ENCODE measurements around the gene ERC1.
"Not testable (repeated sequence)": the region's sequence is repeated elsewhere in the genome, so short reads cannot be mapped to it uniquely, and the experiment has no call there.

Gene ERC1

GRCh38 chr12:1297639-1298175, 306.7 kb downstream of the ERC1 start:
- DNase-seq, result no peak

- no peak for DNase-seq
Measured at GRCh38 chr12:1300460-1300859, 309.4 kb downstream of the ERC1 start.

- DNase-seq, result no peak
Measured at GRCh38 chr12:1302201-1302870, 311.3 kb downstream of the ERC1 start.

- DNase-seq, result no peak
Measured at GRCh38 chr12:1305063-1305434, 314.0 kb downstream of the ERC1 start.

GRCh38 chr12:1305791-1306500, 314.9 kb downstream of the ERC1 start:
- no peak for DNase-seq

- DNase-seq, result no peak
Measured at GRCh38 chr12:1306817-1307216, 315.8 kb downstream of the ERC1 start.

- no peak for DNase-seq
Measured at GRCh38 chr12:1307796-1308195, 316.8 kb downstream of the ERC1 start.

GRCh38 chr12:1309613-1310012, 318.6 kb downstream of the ERC1 start:
- DNase-seq, result no peak

GRCh38 chr12:1310653-1311052, 319.6 kb downstream of the ERC1 start:
- DNase-seq, result no peak

GRCh38 chr12:1311145-1311544, 320.1 kb downstream of the ERC1 start:
- DNase-seq, result no peak

- no peak for DNase-seq
Measured at GRCh38 chr12:1313906-1314305, 322.9 kb downstream of the ERC1 start.

GRCh38 chr12:1314523-1314922, 323.5 kb downstream of the ERC1 start:
- DNase-seq, result no peak

- DNase-seq, result not testable (repeated sequence)
Measured at GRCh38 chr12:1316991-1317390, 326.0 kb downstream of the ERC1 start.

GRCh38 chr12:1318327-1319031, 327.5 kb downstream of the ERC1 start:
- no peak for DNase-seq

- no peak for DNase-seq
Measured at GRCh38 chr12:1319212-1319611, 328.2 kb downstream of the ERC1 start.

GRCh38 chr12:1320021-1320420, 329.0 kb downstream of the ERC1 start:
- no peak for DNase-seq

- DNase-seq, result no peak
Measured at GRCh38 chr12:1322821-1323220, 331.8 kb downstream of the ERC1 start.

- DNase-seq, result no peak
Measured at GRCh38 chr12:1324099-1324498, 333.1 kb downstream of the ERC1 start.

- no peak for DNase-seq
Measured at GRCh38 chr12:1324910-1325309, 333.9 kb downstream of the ERC1 start.

- DNase-seq, result no peak
Measured at GRCh38 chr12:1325666-1326065, 334.6 kb downstream of the ERC1 start.

GRCh38 chr12:1326258-1326657, 335.2 kb downstream of the ERC1 start:
- no peak for DNase-seq

GRCh38 chr12:1328391-1328790, 337.4 kb downstream of the ERC1 start:
- peak; percentile 45 for DNase-seq

- no peak for DNase-seq
Measured at GRCh38 chr12:1329784-1330476, 338.9 kb downstream of the ERC1 start.
